Heart left ventricle (tissue), 16 donors: ENCODE measurements around the gene CTPS2. TPM values are rescaled to one million over a fixed set of nuclear protein-coding genes. Genes with fewer than 3 reads are reported as not detected.
A peak's percentile ranks its signal among the peaks of the same experiment; 100 is the strongest.
"Not testable (repeated sequence)": the region's sequence is repeated elsewhere in the genome, so short reads cannot be mapped to it uniquely, and the experiment has no call there.

Experiments
- ATAC-seq, 4 donors: fragments of 200-7000 bp; cut with Tn5 transposase; one replicate each; pipeline ENCODE4 v1.9.1; 2020 to 2022; ENCODE audit warnings: moderate library complexity in 4 of 4, mild to moderate bottlenecking in 3 of 4, moderate number of reproducible peaks in 1 of 4
- DNase-seq, 5 donors: peaks; one replicate each; pipeline ENCODE4 v3.0.0-alpha.2; 2020
- H3K27ac ChIP-seq, 12 donors: fragments of 200-600 bp; sonication (generic) in 4 of 12; one replicate each; pipeline versions ENCODE4 v1.5.0 to v1.8.0; 2016 to 2022; ENCODE audit warnings: mild to moderate bottlenecking in 2 of 12
- H3K27me3 ChIP-seq, 9 donors: fragments of 200-600 bp; sonication (generic) in 2 of 9; one replicate each; pipeline versions ENCODE4 v1.5.1 to v1.8.0; 2016 to 2022; ENCODE audit warnings: mild to moderate bottlenecking in 3 of 9
- H3K36me3 ChIP-seq, 9 donors: fragments of 200-600 bp; sonication (generic) in 2 of 9; one replicate each; pipeline versions ENCODE4 v1.5.0 to v1.8.0; 2018 to 2022; ENCODE audit warnings: mild to moderate bottlenecking in 2 of 9
- H3K4me1 ChIP-seq, 12 donors: fragments of 200-600 bp; sonication (generic) in 4 of 12; one replicate each; pipeline versions ENCODE4 v1.5.0 to v1.8.0; 2016 to 2022; ENCODE audit warnings: mild to moderate bottlenecking in 3 of 12
- H3K4me3 ChIP-seq, 12 donors: fragments of 200-600 bp; sonication (generic) in 4 of 12; one replicate each; pipeline versions ENCODE4 v1.5.0 to v1.8.0; 2017 to 2022; ENCODE audit warnings: mild to moderate bottlenecking in 9 of 12, moderate library complexity in 4 of 12
- H3K9me3 ChIP-seq, 12 donors: fragments of 200-600 bp; sonication (generic) in 4 of 12; one replicate each; pipeline versions ENCODE4 v1.5.0 to v1.8.0; 2016 to 2022; ENCODE audit warnings: mild to moderate bottlenecking in 1 of 12
- CTCF ChIP-seq, 12 donors: fragments of 200-600 bp; sonication (generic) in 4 of 12; IDR thresholded peaks; one replicate each; pipeline versions ENCODE4 v1.5.0 to v1.8.0; 2018 to 2022; ENCODE audit warnings: antibody characterized with exemption in 12 of 12, mild to moderate bottlenecking in 5 of 12
- POLR2A ChIP-seq, 2 donors: fragments of 450-650 bp; IDR thresholded peaks; one replicate each; pipeline ENCODE4 v1.6.1; 2017; ENCODE audit warnings: antibody characterized with exemption in 2 of 2, mild to moderate bottlenecking in 2 of 2, moderate library complexity in 2 of 2
- WGBS, 4 donors: extraction: QIAGEN DNeasy Blood & Tissue Kit in 2 of 4; methylation state at CpG; one replicate each; pipeline versions ENCODE4 v1.1.5 to v1.1.7; 2013 to 2018; 5-methylcytosine and 5-hydroxymethylcytosine counted together
- intact Hi-C, 10 donors: fragments of 100-400 bp; cut with DNase I; formaldehyde crosslinking; loops; one replicate each; pipeline versions ENCODE4 v1.11.1 to v1.14.2; 2022
- polyA plus RNA-seq, 2 donors: library from polyadenylated mRNA; stranded (reverse); fragments of 200-250 nt; gene quantifications; one replicate each; pipeline ENCODE4 v1.2.3, GENCODE V29; 2013
- total RNA-seq, 9 donors: library from RNA; depleted of rRNA in 2 of 9; stranded (reverse); fragments of >200 nt in 2 of 9; fragmentation: NEBNext Ultra II Directional in 3 of 9; extraction: Animal tissue kit (Norgen Biotek cat#: 25700) in 3 of 9; gene quantifications; one replicate each; pipeline versions ENCODE4 v1.1.0 to v1.2.4, GENCODE V29; 2016 to 2023
- donor health status: ischemic (EF 13 %, LVEDD 7.1; RV severe dilation, severe dysfunction).
- donor health status: healthy with polysubstance abuse.
- donor health status: DM: no; HTN: yes; CAD: no.
- donor health status: DM: no; HTN: no; CAD: no.
- donor health status: ischemic (EF 25% LVEDD 6.9; RV normal size, moderate dysfunction).
- donor health status: ischemic (EF 25% LVEDD 5.7; RV mildly dilated, moderate dysfunction).
- donor health status: healthy.
- donor health status: DM: yes; HTN: yes; CAD: no.
- donor health status: ischemic (EF 35%, LVEDD 5.7; RV mildly dilated, moderate dysfunction).
- donor health status: nonischemic (EF 11% LVEDD 7.7; RV severe dilation, severe dysfunction).
- donor health status: DM: yes; HTN: yes; CAD: no.
- donor health status: PGD.
- donor health status: ischemic (EF 29% LVEDD 5.4; RV normal size, mild dysfunction).
- donor health status: nonischemic (EF 23%, LVEDD 6.1; RV moderate dilation, normal function).

The CTPS2 gene
- total and polyA plus RNA-seq, 11 donors, result 3.1 to 8.3 (median 4.8) TPM

- Histone ChIP-seq H3K36me3 (peaks cover 0 to 3% (median 0%) of the 10 kb centered on the region in 9 donors), H3K4me3 (no peak overlapping the region), H3K27me3 (peaks cover 0 to 10% (median 0%) of the 10 kb centered on the region in 9 donors), H3K4me1 (peaks cover 0 to 6% (median 0%) of the 10 kb centered on the region in 12 donors), H3K27ac (no peak overlapping the region), H3K9me3 (no peaks in the 10 kb centered on the region)
- no peak for TF ChIP-seq CTCF (IDR thresholded peaks at IDR 0.05)
- no peak for TF ChIP-seq POLR2A (IDR thresholded peaks at IDR 0.05)
- intact Hi-C loops, result no loop called here
- WGBS, 4 donors, result 88 to 94% (median 91%) methylated on average over 5 of the region's 5 CpGs
- no peak for ATAC-seq
- no peak for DNase-seq
These were observed 77.4 kb downstream of the CTPS2 start for GRCh38 chrX:16635040-16635439.

- intact Hi-C loops, result no loop called here
- TF ChIP-seq CTCF (IDR thresholded peaks at IDR 0.05) (no peak), POLR2A (IDR thresholded peaks at IDR 0.05) (no peak)
- WGBS, 4 donors, result 13 to 48% (median 28%) methylated on average over 4 of the region's 4 CpGs
- peaks cover 0 to 3% (median 0%) of the 10 kb centered on the region in 9 donors for H3K36me3 ChIP-seq
- H3K4me1 ChIP-seq, result peaks cover 0 to 6% (median 0%) of the 10 kb centered on the region in 12 donors
- H3K27me3 ChIP-seq, result peaks cover 0 to 20% (median 0%) of the 10 kb centered on the region in 9 donors
- no peak overlapping the region for H3K4me3 ChIP-seq
- peak overlapping the region in 1 of 12 donors; percentile 9 for H3K27ac ChIP-seq
- no peak for ATAC-seq
- DNase-seq, result no peak
- H3K9me3 ChIP-seq, result no peaks in the 10 kb centered on the region
These were observed 78.7 kb downstream of the CTPS2 start for GRCh38 chrX:16633754-16634153.

GRCh38 chrX:16629909-16630308, 82.6 kb downstream of the CTPS2 start:
- Histone ChIP-seq H3K27ac (no peak overlapping the region), H3K27me3 (peaks cover 0 to 16% (median 0%) of the 10 kb centered on the region in 9 donors), H3K36me3 (no peaks in the 10 kb centered on the region), H3K4me1 (peaks cover 0 to 6% (median 0%) of the 10 kb centered on the region in 12 donors), H3K9me3 (no peaks in the 10 kb centered on the region), H3K4me3 (no peak overlapping the region)
- ATAC-seq, result no peak
- intact Hi-C loops, result no loop called here
- DNase-seq, result no peak
- WGBS, 4 donors, result 53 to 64% (median 62%) methylated on average over 4 of the region's 4 CpGs
- no peak for TF ChIP-seq POLR2A (IDR thresholded peaks at IDR 0.05)
- TF ChIP-seq CTCF (IDR thresholded peaks at IDR 0.05), result no peak

- Histone ChIP-seq H3K4me1 (peaks cover 0 to 6% (median 0%) of the 10 kb centered on the region in 12 donors), H3K36me3 (no peaks in the 10 kb centered on the region), H3K27ac (no peak overlapping the region), H3K27me3 (peaks cover 0 to 16% (median 0%) of the 10 kb centered on the region in 9 donors), H3K9me3 (no peaks in the 10 kb centered on the region), H3K4me3 (no peak overlapping the region)
- DNase-seq (no peak), ATAC-seq (no peak)
- 56 to 73% (median 63%) methylated on average over 17 of the region's 17 CpGs for WGBS, 4 donors
- intact Hi-C loops, result no loop called here
- TF ChIP-seq POLR2A (IDR thresholded peaks at IDR 0.05), result no peak
- TF ChIP-seq CTCF (IDR thresholded peaks at IDR 0.05), result no peak
These were observed 83.4 kb downstream of the CTPS2 start for GRCh38 chrX:16628946-16629595.

GRCh38 chrX:16628511-16628910, 84.0 kb downstream of the CTPS2 start:
- H3K9me3 ChIP-seq, DNase-seq, H3K27ac ChIP-seq, ATAC-seq, H3K4me1 ChIP-seq, H3K36me3 ChIP-seq, H3K4me3 ChIP-seq, intact Hi-C loops: not testable (repeated sequence)
- WGBS, 4 donors, result 59 to 74% (median 63%) methylated on average over 6 of the region's 6 CpGs
- H3K27me3 ChIP-seq, result peaks cover 0 to 16% (median 0%) of the 10 kb centered on the region in 9 donors
